Measurements from ENCODE around the gene BLMH. TPM values are rescaled to one million over a fixed set of nuclear protein-coding genes. Genes with fewer than 3 reads are reported as not detected.

The BLMH gene
- total RNA-seq, 1 donor from 2014 or later: 36.2 TPM

DNA sequence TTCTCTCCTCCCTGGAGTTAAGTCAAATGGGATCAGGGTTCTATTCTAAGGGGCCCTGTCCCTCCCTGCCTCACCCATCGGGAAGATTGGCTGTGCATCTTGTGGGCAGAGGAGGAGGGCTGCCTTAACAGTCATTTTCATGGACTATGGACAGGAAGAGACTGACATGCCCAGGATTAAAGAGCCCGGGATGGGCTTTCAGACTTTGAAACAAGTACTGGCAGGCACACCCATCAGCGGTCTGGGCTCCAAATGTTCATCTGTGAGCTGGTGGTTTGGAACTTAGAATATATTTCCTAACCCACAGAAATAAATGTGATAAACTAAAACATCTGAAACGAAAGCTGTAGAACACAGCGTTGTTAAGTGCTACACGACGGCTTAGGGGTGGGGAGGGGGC, 62.7 kb downstream of the BLMH start:
- peaks cover 2% of the 10 kb centered on the region for H3K9me3 ChIP-seq (ENCODE audit: insufficient read depth, low read depth, low read length)
- Mint-ChIP-seq H3K9me3 (ENCODE audit: unreplicated experiment) (peaks cover 3% of the 10 kb centered on the region), H3K4me3 (ENCODE audit: unreplicated experiment) (no peak overlapping the region), H3K27ac (ENCODE audit: unreplicated experiment) (no peak overlapping the region), H3K27me3 (ENCODE audit: low read depth, unreplicated experiment) (peaks cover 75% of the 10 kb centered on the region), H3K4me1 (ENCODE audit: low read depth, unreplicated experiment) (peaks cover 7% of the 10 kb centered on the region), H3K36me3 (ENCODE audit: low read depth, unreplicated experiment) (peaks cover 4% of the 10 kb centered on the region)
- H4K20me1 ChIP-seq (ENCODE audit: insufficient read depth, low read length): no peaks in the 10 kb centered on the region
- no peak overlapping the region for H3K4me3 ChIP-seq (ENCODE audit: insufficient read depth, low read depth, low read length)
- TF ChIP-seq CTCF (IDR thresholded peaks at IDR 0.05; ENCODE audit: insufficient read depth, low read depth, low read length) (no peak), EZH2 (IDR thresholded peaks at IDR 0.05; ENCODE audit: insufficient read depth, low read length) (no peak)
- no peaks in the 10 kb centered on the region for H3K36me3 ChIP-seq (ENCODE audit: insufficient read depth, low read length)
- H3K79me2 ChIP-seq (ENCODE audit: insufficient read depth, low read length): no peaks in the 10 kb centered on the region
- FAIRE-seq: no peak
- H3K27ac ChIP-seq (ENCODE audit: low read depth, low read length): no peak overlapping the region
- no peaks in the 10 kb centered on the region for H3K4me1 ChIP-seq (ENCODE audit: insufficient read depth, low read length)
- peaks cover 61% of the 10 kb centered on the region for H3K27me3 ChIP-seq (ENCODE audit: insufficient read depth, low read length)
- no peak overlapping the region for H2AFZ ChIP-seq (ENCODE audit: low read depth, low read length)
- no peak for DNase-seq (ENCODE audit: low read depth)
- no peak overlapping the region for H3K9ac ChIP-seq (ENCODE audit: low read length)
- H3K4me2 ChIP-seq (ENCODE audit: low read length): no peak overlapping the region

- H3K9me3 ChIP-seq (ENCODE audit: insufficient read depth, low read depth, low read length): peaks cover 2% of the 10 kb centered on the region
- Mint-ChIP-seq H3K36me3 (ENCODE audit: low read depth, unreplicated experiment) (peaks cover 4% of the 10 kb centered on the region), H3K9me3 (ENCODE audit: unreplicated experiment) (peaks cover 3% of the 10 kb centered on the region), H3K27ac (ENCODE audit: unreplicated experiment) (no peak overlapping the region), H3K4me1 (ENCODE audit: low read depth, unreplicated experiment) (peaks cover 7% of the 10 kb centered on the region), H3K4me3 (ENCODE audit: unreplicated experiment) (no peak overlapping the region), H3K27me3 (ENCODE audit: low read depth, unreplicated experiment) (peaks cover 70% of the 10 kb centered on the region)
- H3K27me3 ChIP-seq (ENCODE audit: insufficient read depth, low read length): peaks cover 53% of the 10 kb centered on the region
- H3K27ac ChIP-seq (ENCODE audit: low read depth, low read length): no peak overlapping the region
- no peaks in the 10 kb centered on the region for H3K79me2 ChIP-seq (ENCODE audit: insufficient read depth, low read length)
- FAIRE-seq (no peak), DNase-seq (ENCODE audit: low read depth) (no peak)
- no peak for TF ChIP-seq EZH2 (IDR thresholded peaks at IDR 0.05; ENCODE audit: insufficient read depth, low read length)
- no peak for TF ChIP-seq CTCF (IDR thresholded peaks at IDR 0.05; ENCODE audit: insufficient read depth, low read depth, low read length)
- no peaks in the 10 kb centered on the region for H3K4me1 ChIP-seq (ENCODE audit: insufficient read depth, low read length)
- H3K9ac ChIP-seq (ENCODE audit: low read length): no peak overlapping the region
- H3K36me3 ChIP-seq (ENCODE audit: insufficient read depth, low read length): no peaks in the 10 kb centered on the region
- no peak overlapping the region for H3K4me3 ChIP-seq (ENCODE audit: insufficient read depth, low read depth, low read length)
- no peak overlapping the region for H2AFZ ChIP-seq (ENCODE audit: low read depth, low read length)
- no peak overlapping the region for H3K4me2 ChIP-seq (ENCODE audit: low read length)
- no peaks in the 10 kb centered on the region for H4K20me1 ChIP-seq (ENCODE audit: insufficient read depth, low read length)
Observed at GRCh38 chr17:30228011-30228410, 63.7 kb downstream of the BLMH start.

DNA sequence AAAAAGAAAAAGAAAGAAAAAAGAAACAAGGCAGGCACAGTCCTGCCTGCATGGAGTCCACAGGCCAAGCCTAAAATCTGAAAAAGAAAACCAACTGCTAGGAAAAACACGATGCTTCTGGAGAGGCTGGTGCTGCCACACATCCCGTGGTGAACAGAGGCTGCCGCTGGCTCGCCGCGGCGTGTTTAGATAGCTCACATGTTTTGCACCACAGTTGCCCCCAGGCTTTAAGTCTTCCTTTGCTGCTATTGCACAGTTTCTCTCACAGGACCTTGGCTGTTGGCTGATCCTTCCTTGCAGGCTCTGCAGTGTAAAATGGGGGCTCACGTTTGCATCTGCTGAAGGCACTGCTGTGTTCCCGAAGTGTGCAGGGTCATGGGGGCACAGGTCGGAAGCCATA, 64.9 kb downstream of the BLMH start:
- Histone ChIP-seq H3K9me3 (ENCODE audit: insufficient read depth, low read depth, low read length) (peaks cover 2% of the 10 kb centered on the region), H3K27me3 (ENCODE audit: insufficient read depth, low read length) (peaks cover 43% of the 10 kb centered on the region), H2AFZ (ENCODE audit: low read depth, low read length) (no peak overlapping the region), H3K4me1 (ENCODE audit: insufficient read depth, low read length) (no peaks in the 10 kb centered on the region), H4K20me1 (ENCODE audit: insufficient read depth, low read length) (no peaks in the 10 kb centered on the region), H3K4me2 (ENCODE audit: low read length) (no peak overlapping the region), H3K4me3 (ENCODE audit: insufficient read depth, low read depth, low read length) (no peak overlapping the region), H3K36me3 (ENCODE audit: insufficient read depth, low read length) (no peaks in the 10 kb centered on the region), H3K9ac (ENCODE audit: low read length) (no peak overlapping the region), H3K79me2 (ENCODE audit: insufficient read depth, low read length) (no peaks in the 10 kb centered on the region), H3K27ac (ENCODE audit: low read depth, low read length) (no peak overlapping the region)
- TF ChIP-seq CTCF (IDR thresholded peaks at IDR 0.05; ENCODE audit: insufficient read depth, low read depth, low read length) (no peak), EZH2 (IDR thresholded peaks at IDR 0.05; ENCODE audit: insufficient read depth, low read length) (no peak)
- no peak for FAIRE-seq
- Mint-ChIP-seq H3K9me3 (ENCODE audit: unreplicated experiment) (peaks cover 5% of the 10 kb centered on the region), H3K4me3 (ENCODE audit: unreplicated experiment) (no peak overlapping the region), H3K27me3 (ENCODE audit: low read depth, unreplicated experiment) (peaks cover 61% of the 10 kb centered on the region), H3K4me1 (ENCODE audit: low read depth, unreplicated experiment) (peaks cover 9% of the 10 kb centered on the region), H3K27ac (ENCODE audit: unreplicated experiment) (no peak overlapping the region), H3K36me3 (ENCODE audit: low read depth, unreplicated experiment) (peaks cover 4% of the 10 kb centered on the region)
- DNase-seq (ENCODE audit: low read depth): no peak

All from astrocyte (in vitro differentiated cells and primary cell).